Fibroblast of lung (primary cell): Measurements from ENCODE around the gene LPCAT1.

Experiments
- CTCF ChIP-seq, 2 donors: IDR thresholded peaks in 1 of 2; conservative IDR thresholded peaks in 1 of 2; 1 replicate in 1 of 2; 2 replicates in 1 of 2; pipeline ENCODE4 v1.5.1; 2011 to 2012; ENCODE audit warnings: low read length in 2 of 2, control low read depth in 1 of 2, inconsistent platforms in 1 of 2, low read depth in 1 of 2, mild to moderate bottlenecking in 1 of 2
- EZH2 ChIP-seq: IDR thresholded peaks from 2 replicates; pipeline ENCODE4 v1.5.1; 2012; ENCODE audit warnings: low read length, control low read depth, mild to moderate bottlenecking; ENCODE audit errors: missing control alignments

- TF ChIP-seq CTCF (conservative IDR thresholded peaks at IDR 0.05 in 1 of 2, IDR thresholded peaks at IDR 0.05 in 1 of 2; ENCODE audit: low read depth in 1 of 2, low read length in 2 of 2): no peak
- TF ChIP-seq EZH2: no peak
Observed at GRCh38 chr5:1487079-1487764, 36.5 kb downstream of the LPCAT1 start.
